Activated effector memory CD4-positive, alpha-beta T cell treated with Interleukin-2 at 50 U/mL for 16 hours (primary cell): ENCODE results near the gene BRAT1.

Experiments
- DNase-seq: peaks from one replicate; pipeline ENCODE4 v3.0.0-alpha.2; 2020

Gene BRAT1

GRCh38 chr7:2559283-2559950, 4.1 kb upstream of the BRAT1 start:
- peak; percentile 12 for DNase-seq

- peak; percentile 86 for DNase-seq
These were observed 3.4 kb upstream of the BRAT1 start, which contains the start of gene IQCE for GRCh38 chr7:2558629-2559282. TSS of gene IQCE (plus strand) at chr7:2558979. CDS start at chr7:2559182, 203 bp downstream.

GRCh38 chr7:2554661-2555111, 638 bp downstream of the BRAT1 start:
- DNase-seq = no peak

GRCh38 chr7:2553831-2554581, 1.3 kb downstream of the BRAT1 start:
- no peak for DNase-seq

- DNase-seq = no peak
These were observed 2.2 kb downstream of the BRAT1 start for GRCh38 chr7:2553108-2553507.

- no peak for DNase-seq
These were observed 3.9 kb downstream of the BRAT1 start for GRCh38 chr7:2551418-2551817.

GRCh38 chr7:2546776-2547586, 8.3 kb downstream of the BRAT1 start:
- no peak for DNase-seq

- DNase-seq = no peak
These were observed 9.4 kb downstream of the BRAT1 start for GRCh38 chr7:2545746-2546425.

- no peak for DNase-seq
These were observed 10.7 kb downstream of the BRAT1 start for GRCh38 chr7:2544541-2545188.

- DNase-seq = no peak
These were observed 12.1 kb downstream of the BRAT1 start for GRCh38 chr7:2542916-2543871.

- DNase-seq = no peak
These were observed 13.1 kb downstream of the BRAT1 start for GRCh38 chr7:2542011-2542915.

- DNase-seq = no peak
These were observed 13.9 kb downstream of the BRAT1 start for GRCh38 chr7:2541291-2542010.

GRCh38 chr7:2540641-2541051, 14.7 kb downstream of the BRAT1 start:
- no peak for DNase-seq

- DNase-seq = no peak
These were observed 15.2 kb downstream of the BRAT1 start for GRCh38 chr7:2540133-2540532.

GRCh38 chr7:2539031-2539911, 16.1 kb downstream of the BRAT1 start:
- DNase-seq = no peak

- DNase-seq = no peak
These were observed 17.1 kb downstream of the BRAT1 start for GRCh38 chr7:2537981-2538851.
